Ovary (tissue), 9 donors: Measurements from ENCODE around the gene SETBP1. TPM values are rescaled to one million over a fixed set of nuclear protein-coding genes. Genes with fewer than 3 reads are reported as not detected.

Experiments
- DNase-seq, 5 donors: peaks; one replicate each; pipeline ENCODE4 v3.0.0-alpha.2; 2019 to 2020
- H3K27ac ChIP-seq, 2 donors: fragments of 200-600 bp; one replicate each; pipeline versions ENCODE4 v1.5.1 to v1.8.0; 2019 to 2022
- H3K27me3 ChIP-seq: fragments of 200-600 bp; one replicate; pipeline ENCODE4 v1.8.0; 2022
- H3K36me3 ChIP-seq: fragments of 200-600 bp; sonication (generic); one replicate; pipeline ENCODE4 v1.5.1; 2019
- H3K4me1 ChIP-seq: one replicate; pipeline ENCODE4 v1.8.1; 2013; ENCODE audit warnings: mild to moderate bottlenecking, moderate library complexity; ENCODE audit not compliant: insufficient read depth
- H3K4me3 ChIP-seq: fragments of 200-600 bp; sonication (generic); one replicate; pipeline ENCODE4 v1.5.1; 2017
- H3K9me3 ChIP-seq, 2 donors: fragments of 200-600 bp in 1 of 2; sonication (generic) in 1 of 2; one replicate each; pipeline versions ENCODE4 v1.5.1 to v1.8.1; 2013 to 2019; ENCODE audit warnings: mild to moderate bottlenecking in 1 of 2, moderate library complexity in 1 of 2
- EP300 ChIP-seq: sonication (generic); formaldehyde crosslinking; IDR thresholded peaks from one replicate; pipeline ENCODE4 v1.6.1; 2017; ENCODE audit warnings: antibody characterized with exemption
- POLR2A ChIP-seq: fragments of 450-650 bp; IDR thresholded peaks from one replicate; pipeline ENCODE4 v1.6.1; 2017; ENCODE audit warnings: antibody characterized with exemption, mild to moderate bottlenecking, moderate library complexity
- WGBS, 3 donors: extraction: QIAGEN DNeasy Blood & Tissue Kit in 1 of 3; methylation state at CpG; one replicate each; pipeline versions ENCODE4 v1.1.5 to v1.1.7; 2013 to 2017; 5-methylcytosine and 5-hydroxymethylcytosine counted together
- intact Hi-C, 4 donors: fragments of 100-400 bp; cut with DNase I; formaldehyde crosslinking; loops; one replicate each; pipeline versions ENCODE4 v1.11.0 to v1.15.1; 2022 to 2023
- polyA plus RNA-seq, 2 donors: library from polyadenylated mRNA; stranded (reverse); fragments of 200-250 nt in 1 of 2; fragments of 350-450 nt in 1 of 2; fragmentation: Illumina TruSeq in 1 of 2; extraction: RNeasy Lipid Tissue Mini Kit (QIAGEN cat#74804) in 1 of 2; gene quantifications; one replicate each; pipeline ENCODE4 v1.2.3, GENCODE V29; 2013 to 2014
- total RNA-seq, 7 donors: library from RNA; depleted of rRNA in 2 of 7; stranded (reverse); fragments of >200 nt in 2 of 7; fragmentation: NEBNext Ultra II Directional in 3 of 7; extraction: Animal tissue kit (Norgen Biotek cat#: 25700) in 3 of 7; gene quantifications; one replicate each; pipeline versions ENCODE4 v1.1.0 to v1.2.4, GENCODE V29; 2016 to 2023
- TF ChIP-seq, protein P1 (sequence below), 3 donors: fragments of 450-650 bp in 2 of 3; fragments of 200-600 bp in 1 of 3; IDR thresholded peaks; one replicate each; pipeline versions ENCODE4 v1.5.1 to v1.8.0; 2016 to 2022; ENCODE audit warnings: antibody characterized with exemption in 3 of 3, mild to moderate bottlenecking in 1 of 3
- donor health status: DM: no; HTN: no; CAD: no; lungs with moderate emphysema.
- donor health status: DM: no; HTN: no; CAD: no.
- donor health status: Bipolar disorder and iron deficiency.
- donor health status: DM: yes; HTN: yes; CAD: no.
- donor health status: DM: no; HTN: no; CAD: no.
- donor health status: DM: yes; HTN: yes; CAD: no.

Gene SETBP1
- total and polyA plus RNA-seq, 9 donors, result 7.8 to 53.7 (median 28.4) TPM

DNA sequence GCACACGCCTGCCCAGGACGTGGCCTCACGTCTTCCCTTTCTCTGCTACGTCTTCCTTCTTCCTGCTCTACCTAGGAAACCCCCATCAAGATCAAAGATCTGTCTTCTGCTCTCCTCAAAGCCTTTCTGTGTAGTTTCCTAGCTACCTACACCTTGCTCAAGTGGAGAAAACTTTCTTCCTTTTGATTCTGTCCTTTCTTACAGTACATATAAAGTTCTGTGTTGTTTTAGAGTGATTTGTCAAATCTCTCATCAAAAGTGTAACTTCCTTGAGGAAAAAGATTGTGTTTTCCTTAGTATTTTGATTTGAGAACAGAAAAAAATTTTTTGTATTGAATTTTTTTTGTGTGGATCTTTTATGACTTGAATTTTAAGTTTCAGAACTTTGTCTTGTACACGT is 17.8 kb downstream of the SETBP1 start:
- no peak overlapping the region for H3K4me3 ChIP-seq
- no peaks in the 10 kb centered on the region for H3K27me3 ChIP-seq
- H3K9me3 ChIP-seq, result no peaks in the 10 kb centered on the region
- no peaks in the 10 kb centered on the region for H3K36me3 ChIP-seq
- H3K27ac ChIP-seq, result no peak overlapping the region
- 94 to 96% (median 95%) methylated on average over 5 of the region's 5 CpGs for WGBS, 3 donors
- intact Hi-C loops, result loop anchor here in 1 of 4 donors (10.0 kb wide), 1 partner anchor 96 kb away; no protein-coding TSS in a partner anchor
- no peak for DNase-seq
- TF ChIP-seq, protein P1, sequence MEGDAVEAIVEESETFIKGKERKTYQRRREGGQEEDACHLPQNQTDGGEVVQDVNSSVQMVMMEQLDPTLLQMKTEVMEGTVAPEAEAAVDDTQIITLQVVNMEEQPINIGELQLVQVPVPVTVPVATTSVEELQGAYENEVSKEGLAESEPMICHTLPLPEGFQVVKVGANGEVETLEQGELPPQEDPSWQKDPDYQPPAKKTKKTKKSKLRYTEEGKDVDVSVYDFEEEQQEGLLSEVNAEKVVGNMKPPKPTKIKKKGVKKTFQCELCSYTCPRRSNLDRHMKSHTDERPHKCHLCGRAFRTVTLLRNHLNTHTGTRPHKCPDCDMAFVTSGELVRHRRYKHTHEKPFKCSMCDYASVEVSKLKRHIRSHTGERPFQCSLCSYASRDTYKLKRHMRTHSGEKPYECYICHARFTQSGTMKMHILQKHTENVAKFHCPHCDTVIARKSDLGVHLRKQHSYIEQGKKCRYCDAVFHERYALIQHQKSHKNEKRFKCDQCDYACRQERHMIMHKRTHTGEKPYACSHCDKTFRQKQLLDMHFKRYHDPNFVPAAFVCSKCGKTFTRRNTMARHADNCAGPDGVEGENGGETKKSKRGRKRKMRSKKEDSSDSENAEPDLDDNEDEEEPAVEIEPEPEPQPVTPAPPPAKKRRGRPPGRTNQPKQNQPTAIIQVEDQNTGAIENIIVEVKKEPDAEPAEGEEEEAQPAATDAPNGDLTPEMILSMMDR (IDR thresholded peaks at IDR 0.05), result no peak
- no peak for TF ChIP-seq EP300
- no peak for TF ChIP-seq POLR2A
- peaks cover 19% of the 10 kb centered on the region for H3K4me1 ChIP-seq

DNA sequence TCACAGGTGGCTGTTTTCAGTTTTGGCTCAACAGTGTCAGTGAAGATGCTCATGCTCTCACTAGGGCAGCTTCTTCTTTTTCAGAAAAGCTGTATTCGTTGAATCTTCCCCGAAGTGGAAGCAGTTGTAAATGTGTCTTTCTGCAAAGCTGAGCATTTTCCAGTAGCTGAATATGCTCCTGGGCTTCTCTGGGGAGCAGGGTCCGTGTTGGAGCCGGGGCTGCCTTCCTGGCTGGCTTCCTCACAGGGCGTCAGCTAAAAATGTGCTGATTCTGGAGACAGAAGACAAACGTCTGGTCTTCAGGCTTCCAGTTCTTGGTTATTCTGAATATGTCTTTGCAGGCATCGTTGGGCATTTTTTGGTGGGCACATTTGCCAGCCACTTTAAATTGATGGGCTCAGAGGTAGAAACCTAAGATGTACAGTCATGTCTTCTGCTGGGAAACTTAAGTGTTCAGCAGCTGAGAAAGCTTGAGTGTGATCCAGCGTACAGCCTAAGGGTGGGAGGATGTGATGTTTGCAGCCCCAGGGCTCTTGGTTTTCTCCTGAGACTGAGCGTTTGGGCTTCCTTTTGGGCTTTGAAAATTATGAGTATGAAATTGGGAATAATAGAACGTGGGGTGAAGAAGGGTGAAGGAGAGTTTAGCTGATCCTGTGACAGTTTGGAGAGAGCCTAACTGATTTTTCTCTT is 19.0 kb downstream of the SETBP1 start:
- no peaks in the 10 kb centered on the region for H3K9me3 ChIP-seq
- H3K4me3 ChIP-seq, result no peak overlapping the region
- intact Hi-C loops, result loop anchor here in 2 of 4 donors (10.0 kb wide), 2 partner anchors 85 to 95 kb away; no protein-coding TSS in a partner anchor
- no peaks in the 10 kb centered on the region for H3K27me3 ChIP-seq
- peaks cover 22% of the 10 kb centered on the region for H3K4me1 ChIP-seq
- peak overlapping the region; percentile 4 to 85 for H3K27ac ChIP-seq
- TF ChIP-seq, protein P1 (IDR thresholded peaks at IDR 0.05), result no peak
- TF ChIP-seq EP300 (no peak), POLR2A (no peak)
- H3K36me3 ChIP-seq, result no peaks in the 10 kb centered on the region
- 14 to 26% (median 20%) methylated on average over 10 of the region's 10 CpGs for WGBS, 3 donors
- no peak for DNase-seq

DNA sequence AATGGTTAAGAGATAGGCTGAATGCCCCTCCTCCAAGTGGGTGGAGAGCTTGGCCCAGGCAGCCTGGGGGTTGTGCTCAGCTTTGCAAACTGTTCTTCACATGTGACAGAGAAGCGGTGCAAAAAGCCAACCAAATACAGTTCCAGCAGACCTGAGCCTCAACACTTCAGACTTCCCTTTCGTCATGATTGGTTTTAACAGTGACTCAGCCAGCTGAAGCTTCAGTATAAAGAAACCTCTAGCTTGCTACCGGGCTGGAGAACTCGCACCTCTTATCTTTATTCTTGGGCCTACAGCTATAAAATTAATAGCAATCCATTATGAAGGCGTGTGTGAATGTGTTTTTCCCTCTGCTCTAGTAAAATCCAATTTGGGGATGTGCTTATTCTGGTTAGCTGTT is 20.0 kb downstream of the SETBP1 start:
- H3K4me1 ChIP-seq, result peaks cover 26% of the 10 kb centered on the region

DNA sequence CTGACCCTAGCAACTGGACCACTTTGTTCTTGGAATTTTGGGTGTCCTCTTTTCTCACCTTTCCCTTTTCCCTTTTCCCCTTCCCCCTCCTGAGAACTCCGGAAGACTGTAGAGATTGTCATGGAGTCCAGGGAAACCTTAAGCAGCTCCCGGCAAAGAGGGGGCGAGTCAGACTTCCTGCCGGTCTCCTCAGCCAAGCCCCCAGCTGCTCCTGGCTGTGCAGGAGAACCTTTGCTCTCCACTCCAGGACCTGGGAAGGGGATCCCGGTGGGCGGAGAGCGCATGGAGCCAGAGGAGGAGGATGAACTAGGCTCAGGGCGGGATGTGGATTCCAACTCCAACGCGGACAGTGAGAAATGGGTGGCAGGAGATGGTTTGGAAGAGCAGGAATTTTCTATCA is 20.5 kb downstream of the SETBP1 start:
- Histone ChIP-seq H3K4me3 (no peak overlapping the region), H3K27ac (peak overlapping the region in 1 of 2 donors; percentile 85), H3K27me3 (no peaks in the 10 kb centered on the region), H3K4me1 (peaks cover 20% of the 10 kb centered on the region), H3K36me3 (no peaks in the 10 kb centered on the region), H3K9me3 (no peaks in the 10 kb centered on the region)
- DNase-seq, result peak in 4 of 5 donors; percentile 38 to 55 (median 48)
- TF ChIP-seq EP300 (no peak), POLR2A (no peak)
- TF ChIP-seq, protein P1 (IDR thresholded peaks at IDR 0.05), result no peak
- WGBS, 3 donors, result 36 to 58% (median 42%) methylated on average over 10 of the region's 10 CpGs
- intact Hi-C loops, result loop anchor here in 1 of 4 donors (10.0 kb wide), 1 partner anchor 84 kb away; no protein-coding TSS in a partner anchor

More for the DNA sequence above, 20.0 kb downstream of the SETBP1 start:
- whole genome bisulfite sequencing, 3 donors, result 19 to 39% (median 25%) methylated on average over 5 of the region's 5 CpGs
- intact Hi-C loops, result loop anchor here in 1 of 4 donors (10.0 kb wide), 1 partner anchor 84 kb away; no protein-coding TSS in a partner anchor
- DNase-seq, result peak in 3 of 5 donors; percentile 45 to 57 (median 52)
- H3K27ac ChIP-seq, result peak overlapping the region in 1 of 2 donors; percentile 85
- H3K4me3 ChIP-seq, result no peak overlapping the region
- no peaks in the 10 kb centered on the region for H3K9me3 ChIP-seq
- no peaks in the 10 kb centered on the region for H3K27me3 ChIP-seq
- H3K36me3 ChIP-seq, result no peaks in the 10 kb centered on the region
- no peak for TF ChIP-seq POLR2A
- TF ChIP-seq, protein P1 (IDR thresholded peaks at IDR 0.05), result no peak
- no peak for TF ChIP-seq EP300
